Panc1 (cell line): ENCODE data around the gene ASB16. TPM values are rescaled to one million over a fixed set of nuclear protein-coding genes. Genes with fewer than 3 reads are reported as not detected.
A peak's percentile ranks its signal among the peaks of the same experiment; 100 is the strongest.

Source experiments
- ATAC-seq: fragments of 200-7000 bp; cut with Tn5 transposase; 2 replicates; pipeline ENCODE4 v1.9.1; 2020; ENCODE audit warnings: mild to moderate bottlenecking, moderate library complexity
- BruUV-seq: library from RNA; stranded (reverse); fragments of 400-500 nt; replicated peaks from 2 replicates; lab custom pipeline; 2021; lab: Mats Ljungman, UMichigan
- CTCF ChIA-PET: fragments of 300-600 bp; sonication (Branson Sonifier 250); formaldehyde crosslinking; loops from one replicate; lab custom pipeline; 2022; ENCODE audit warnings: antibody characterized with exemption; lab: Charles Lee
- POLR2A ChIA-PET: fragments of 300-600 bp; sonication (Branson Sonifier 250); formaldehyde crosslinking; loops from one replicate; lab custom pipeline; 2022; ENCODE audit warnings: antibody characterized with exemption; lab: Charles Lee
- DNase-seq: peaks from one replicate; pipeline ENCODE4 v3.0.0-alpha.2; 2010; ENCODE audit warnings: low read depth, low spot score
- H3K27ac ChIP-seq: 2 replicates; pipeline ENCODE4 v1.5.1; 2011; ENCODE audit warnings: mild to moderate bottlenecking, low read length, inconsistent platforms
- H3K27me3 ChIP-seq: fragments of 200-500 bp; sonication (Bioruptor generic); 2 replicates; pipeline ENCODE4 v1.6.0; 2014; ENCODE audit warnings: low read length, inconsistent platforms; ENCODE audit not compliant: control insufficient read depth, insufficient read depth
- H3K36me3 ChIP-seq: fragments of 200-500 bp; sonication (Bioruptor generic); 2 replicates; pipeline ENCODE4 v1.5.1; 2014; ENCODE audit warnings: inconsistent platforms, mild to moderate bottlenecking, low read length, moderate library complexity; ENCODE audit not compliant: control insufficient read depth, insufficient read depth
- H3K4me1 ChIP-seq: 2 replicates; pipeline ENCODE4 v1.5.1; 2011; ENCODE audit warnings: inconsistent platforms, mild to moderate bottlenecking, low read length, moderate library complexity; ENCODE audit not compliant: control insufficient read depth, insufficient read depth
- H3K4me3 ChIP-seq, 2 experiments: 2 replicates each; pipeline ENCODE4 v1.5.1; 2011 to 2012; ENCODE audit warnings: low read depth in 2 of 2, low read length in 2 of 2, mild to moderate bottlenecking in 2 of 2, inconsistent platforms in 1 of 2, moderate library complexity in 1 of 2
- H3K9me3 ChIP-seq: fragments of 200-500 bp; sonication (Bioruptor generic); 2 replicates; pipeline ENCODE4 v1.5.1; 2014; ENCODE audit warnings: low read depth, mild to moderate bottlenecking, inconsistent platforms, low read length, moderate library complexity; ENCODE audit not compliant: control insufficient read depth, insufficient read depth
- POLR2AphosphoS5 ChIP-seq: IDR thresholded peaks from 2 replicates; pipeline ENCODE4 v1.6.1; 2012; ENCODE audit warnings: mild to moderate bottlenecking, low read depth, low read length, moderate library complexity
- SIN3A ChIP-seq: IDR thresholded peaks from 2 replicates; pipeline ENCODE4 v1.6.1; 2012; ENCODE audit warnings: low read depth, mild to moderate bottlenecking, low read length, moderate library complexity, borderline replicate concordance; ENCODE audit not compliant: insufficient read depth
- TCF7L2 ChIP-seq: IDR thresholded peaks from 2 replicates; pipeline ENCODE4 v1.6.1; 2011; ENCODE audit warnings: mild to moderate bottlenecking, low read depth, low read length, inconsistent platforms
- in situ Hi-C: cut with HindIII; loops from 2 replicates; pipeline ENCODE4 v1.10.0; 2016; ENCODE audit warnings: low sequenced_read_pairs, low pct_unique_long_range_greater_than_20kb
- intact Hi-C: fragments of 100-400 bp; cut with micrococcal nuclease; formaldehyde crosslinking; loops from one replicate; pipeline ENCODE4 v1.10.0; 2022; ENCODE audit not compliant: unreplicated experiment
- total RNA-seq: library from RNA; stranded (reverse); gene quantifications from one replicate; pipeline ENCODE4 v1.2.1, GENCODE V29; 2021; ENCODE audit not compliant: unreplicated experiment
- TF ChIP-seq, protein P1 (sequence below): fragments of 450-650 bp; IDR thresholded peaks from 2 replicates; pipeline ENCODE4 v1.5.1; 2017; ENCODE audit warnings: mild to moderate bottlenecking
- TF ChIP-seq, protein P2 (sequence below), 2 experiments: IDR thresholded peaks; 2 replicates each; pipeline ENCODE4 v1.6.1; 2011 to 2012; ENCODE audit warnings: low read depth in 2 of 2, control low read depth in 1 of 2, low read length in 1 of 2, mild to moderate bottlenecking in 1 of 2, moderate library complexity in 1 of 2; ENCODE audit not compliant: insufficient read depth in 1 of 2

The ASB16 gene
- total RNA-seq, 1 experiment from 2014 or later, result not detected

DNA sequence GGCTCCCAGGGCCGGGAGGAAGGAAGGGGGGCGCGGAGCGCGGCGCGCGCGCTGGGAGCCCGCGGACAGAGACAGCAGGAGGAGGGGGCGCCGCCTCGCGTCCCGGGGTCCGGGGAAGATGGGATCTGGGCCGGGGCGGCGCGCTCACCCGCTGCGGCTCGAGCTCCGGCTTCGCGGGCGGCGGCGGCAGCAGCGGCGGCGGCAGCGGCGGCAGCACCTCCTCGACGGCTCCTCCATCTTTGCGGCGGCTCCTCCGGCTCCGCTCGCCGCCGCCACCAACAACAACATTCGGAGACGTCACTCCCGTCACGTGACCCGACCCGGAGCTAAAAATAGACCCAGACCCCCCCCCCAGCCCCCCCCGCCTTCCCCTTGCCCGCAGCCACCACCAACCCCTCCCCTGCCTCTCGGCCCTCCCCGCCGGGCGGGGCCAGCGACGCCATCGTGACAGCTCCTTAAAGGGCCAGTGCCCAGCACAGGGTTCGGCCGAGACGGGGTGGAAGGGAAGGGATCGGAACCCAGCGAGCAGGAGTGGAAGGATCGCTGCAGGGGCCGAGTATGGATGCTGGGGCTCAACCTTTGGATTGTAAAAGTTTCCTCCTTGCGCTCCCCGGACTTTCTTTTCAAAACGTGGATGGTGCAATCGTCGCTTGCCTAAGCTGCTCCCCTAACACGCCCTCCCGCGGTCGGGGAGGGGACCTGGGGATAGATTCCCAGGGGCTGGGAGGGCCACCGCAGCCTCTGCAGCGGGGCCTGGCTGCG is 47.0 kb upstream of the ASB16 start, which contains the start of gene HDAC5:
TSS of gene HDAC5 (minus strand) at position 286 of the 762 bp plus-strand sequence. CDS start 6,126 bp downstream, outside the sequence.
- POLR2A ChIA-PET, result no interaction called here
- in situ Hi-C loops, result no loop called here
- CTCF ChIA-PET, result interaction anchor here (0.6 kb wide), 1 partner anchor 27 kb away, joined by 4 read pairs; no protein-coding TSS in a partner anchor

DNA sequence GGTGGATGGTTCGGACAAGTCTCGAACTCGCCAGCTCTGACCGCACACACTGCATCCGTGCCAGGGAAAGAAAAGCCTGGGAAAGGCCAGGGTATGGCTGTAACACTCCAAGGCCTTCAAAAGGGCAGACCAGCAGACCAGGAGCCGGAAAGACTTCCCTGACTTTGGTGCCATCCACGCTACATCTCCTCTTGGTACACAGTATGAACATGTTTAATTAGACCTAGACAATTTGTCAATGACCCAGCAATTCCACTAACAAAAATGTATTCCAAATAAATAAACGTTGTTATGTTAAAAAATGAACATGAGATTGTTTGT is 46.4 kb upstream of the ASB16 start:
- H3K27ac ChIP-seq, result peak overlapping the region; percentile 76
- no TSS peak for BruUV-seq
- in situ Hi-C loops, result no loop called here
- peak overlapping the region; percentile 59 to 75 for H3K4me3 ChIP-seq
- ATAC-seq (no peak), DNase-seq (no peak)
- TF ChIP-seq TCF7L2 (no peak), POLR2AphosphoS5 (no peak), SIN3A (no peak)
- TF ChIP-seq, protein P1, sequence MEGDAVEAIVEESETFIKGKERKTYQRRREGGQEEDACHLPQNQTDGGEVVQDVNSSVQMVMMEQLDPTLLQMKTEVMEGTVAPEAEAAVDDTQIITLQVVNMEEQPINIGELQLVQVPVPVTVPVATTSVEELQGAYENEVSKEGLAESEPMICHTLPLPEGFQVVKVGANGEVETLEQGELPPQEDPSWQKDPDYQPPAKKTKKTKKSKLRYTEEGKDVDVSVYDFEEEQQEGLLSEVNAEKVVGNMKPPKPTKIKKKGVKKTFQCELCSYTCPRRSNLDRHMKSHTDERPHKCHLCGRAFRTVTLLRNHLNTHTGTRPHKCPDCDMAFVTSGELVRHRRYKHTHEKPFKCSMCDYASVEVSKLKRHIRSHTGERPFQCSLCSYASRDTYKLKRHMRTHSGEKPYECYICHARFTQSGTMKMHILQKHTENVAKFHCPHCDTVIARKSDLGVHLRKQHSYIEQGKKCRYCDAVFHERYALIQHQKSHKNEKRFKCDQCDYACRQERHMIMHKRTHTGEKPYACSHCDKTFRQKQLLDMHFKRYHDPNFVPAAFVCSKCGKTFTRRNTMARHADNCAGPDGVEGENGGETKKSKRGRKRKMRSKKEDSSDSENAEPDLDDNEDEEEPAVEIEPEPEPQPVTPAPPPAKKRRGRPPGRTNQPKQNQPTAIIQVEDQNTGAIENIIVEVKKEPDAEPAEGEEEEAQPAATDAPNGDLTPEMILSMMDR, result no peak; the same call in 1 of the 2 replicates
- TF ChIP-seq, protein P2, sequence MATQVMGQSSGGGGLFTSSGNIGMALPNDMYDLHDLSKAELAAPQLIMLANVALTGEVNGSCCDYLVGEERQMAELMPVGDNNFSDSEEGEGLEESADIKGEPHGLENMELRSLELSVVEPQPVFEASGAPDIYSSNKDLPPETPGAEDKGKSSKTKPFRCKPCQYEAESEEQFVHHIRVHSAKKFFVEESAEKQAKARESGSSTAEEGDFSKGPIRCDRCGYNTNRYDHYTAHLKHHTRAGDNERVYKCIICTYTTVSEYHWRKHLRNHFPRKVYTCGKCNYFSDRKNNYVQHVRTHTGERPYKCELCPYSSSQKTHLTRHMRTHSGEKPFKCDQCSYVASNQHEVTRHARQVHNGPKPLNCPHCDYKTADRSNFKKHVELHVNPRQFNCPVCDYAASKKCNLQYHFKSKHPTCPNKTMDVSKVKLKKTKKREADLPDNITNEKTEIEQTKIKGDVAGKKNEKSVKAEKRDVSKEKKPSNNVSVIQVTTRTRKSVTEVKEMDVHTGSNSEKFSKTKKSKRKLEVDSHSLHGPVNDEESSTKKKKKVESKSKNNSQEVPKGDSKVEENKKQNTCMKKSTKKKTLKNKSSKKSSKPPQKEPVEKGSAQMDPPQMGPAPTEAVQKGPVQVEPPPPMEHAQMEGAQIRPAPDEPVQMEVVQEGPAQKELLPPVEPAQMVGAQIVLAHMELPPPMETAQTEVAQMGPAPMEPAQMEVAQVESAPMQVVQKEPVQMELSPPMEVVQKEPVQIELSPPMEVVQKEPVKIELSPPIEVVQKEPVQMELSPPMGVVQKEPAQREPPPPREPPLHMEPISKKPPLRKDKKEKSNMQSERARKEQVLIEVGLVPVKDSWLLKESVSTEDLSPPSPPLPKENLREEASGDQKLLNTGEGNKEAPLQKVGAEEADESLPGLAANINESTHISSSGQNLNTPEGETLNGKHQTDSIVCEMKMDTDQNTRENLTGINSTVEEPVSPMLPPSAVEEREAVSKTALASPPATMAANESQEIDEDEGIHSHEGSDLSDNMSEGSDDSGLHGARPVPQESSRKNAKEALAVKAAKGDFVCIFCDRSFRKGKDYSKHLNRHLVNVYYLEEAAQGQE (IDR thresholded peaks at IDR 0.05; ENCODE audit: insufficient read depth in 1 of 2, low read depth in 2 of 2, low read length in 1 of 2), result no peak
- no peaks in the 10 kb centered on the region for H3K36me3 ChIP-seq
- H3K9me3 ChIP-seq, result no peaks in the 10 kb centered on the region
- H3K27me3 ChIP-seq, result no peaks in the 10 kb centered on the region
- H3K4me1 ChIP-seq, result peaks cover 5% of the 10 kb centered on the region; the same call in 1 of the 2 replicates
- POLR2A ChIA-PET, result no interaction called here
- intact Hi-C loops, result no loop called here
- CTCF ChIA-PET, result no interaction called here

More for the DNA sequence above, 47.0 kb upstream of the ASB16 start, which contains the start of gene HDAC5:
- DNase-seq (peak; percentile 66), ATAC-seq (peak; percentile 96)
- no TSS peak for BruUV-seq
- no peaks in the 10 kb centered on the region for H3K36me3 ChIP-seq
- TF ChIP-seq SIN3A, result peak; percentile 27; the same call in 1 of the 2 replicates
- TF ChIP-seq, protein P2 (IDR thresholded peaks at IDR 0.05; ENCODE audit: insufficient read depth in 1 of 2, low read depth in 2 of 2, low read length in 1 of 2), result no peak
- TF ChIP-seq, protein P1, result peak; percentile 69
- no peak for TF ChIP-seq TCF7L2
- intact Hi-C loops, result no loop called here
- H3K27ac ChIP-seq, result peak within 1 kb of the TSS; percentile 76
- peak within 1 kb of the TSS; percentile 59 to 75 for H3K4me3 ChIP-seq
- peaks cover 5% of the 10 kb centered on the region; the same call in 1 of the 2 replicates for H3K4me1 ChIP-seq
- no peaks in the 10 kb centered on the region for H3K9me3 ChIP-seq
- no peaks in the 10 kb centered on the region for H3K27me3 ChIP-seq
